CD14-positive monocyte (primary cell): Measurements from ENCODE around the gene DLGAP1. TPM values are rescaled to one million over a fixed set of nuclear protein-coding genes. Genes with fewer than 3 reads are reported as not detected.

Experiments
- DNase-seq, 3 donors: peaks; one replicate each; pipeline ENCODE4 v3.0.0-alpha.2; 2011 to 2022
- H2AFZ ChIP-seq: 2 replicates; pipeline ENCODE4 v1.6.0; 2012; ENCODE audit warnings: mild to moderate bottlenecking, low read depth, low read length, inconsistent platforms; ENCODE audit not compliant: insufficient read depth, poor library complexity, severe bottlenecking
- H3K27ac ChIP-seq, 2 donors: 1 replicate in 1 of 2; 2 replicates in 1 of 2; pipeline ENCODE4 v1.5.1; 2012 to 2013; ENCODE audit warnings: low read length in 2 of 2, control low read depth in 1 of 2, inconsistent platforms in 1 of 2, low read depth in 1 of 2, mild to moderate bottlenecking in 1 of 2
- H3K27me3 ChIP-seq, 2 donors: one replicate each; pipeline versions ENCODE4 v1.6.0 to v1.6.1; 2011 to 2013; ENCODE audit warnings: low read length in 2 of 2; ENCODE audit not compliant: control insufficient read depth in 2 of 2, insufficient read depth in 2 of 2
- H3K36me3 ChIP-seq, 2 donors: replicated peaks in 1 of 2; 1 replicate in 1 of 2; 2 replicates in 1 of 2; pipeline versions ENCODE4 v1.5.1 to v1.6.1; 2012 to 2013; ENCODE audit warnings: low read length in 2 of 2, control low read depth in 1 of 2, inconsistent platforms in 1 of 2, mild to moderate bottlenecking in 1 of 2; ENCODE audit not compliant: insufficient read depth in 2 of 2, control insufficient read depth in 1 of 2
- H3K4me1 ChIP-seq, 2 donors: 1 replicate in 1 of 2; 2 replicates in 1 of 2; pipeline versions ENCODE4 v1.5.1 to v1.6.1; 2012 to 2013; ENCODE audit warnings: low read length in 2 of 2, control low read depth in 1 of 2, inconsistent platforms in 1 of 2, mild to moderate bottlenecking in 1 of 2, moderate library complexity in 1 of 2; ENCODE audit not compliant: insufficient read depth in 2 of 2, control insufficient read depth in 1 of 2
- H3K4me2 ChIP-seq: replicated peaks from 2 replicates; pipeline ENCODE3; 2012; ENCODE audit warnings: low read length, moderate library complexity, mild to moderate bottlenecking; ENCODE audit not compliant: poor library complexity, severe bottlenecking; ENCODE audit errors: extremely low read depth
- H3K4me3 ChIP-seq, 3 experiments: fragments of 200-600 bp in 1 of 3; sonication (generic) in 1 of 3; replicated peaks in 1 of 3; 1 replicate in 2 of 3; 2 replicates in 1 of 3; pipeline ENCODE4 v1.5.1; 2011 to 2013; ENCODE audit warnings: low read length in 3 of 3, mild to moderate bottlenecking in 3 of 3, control low read depth in 2 of 3, low read depth in 2 of 3, inconsistent platforms in 1 of 3, moderate library complexity in 1 of 3
- H3K79me2 ChIP-seq: 2 replicates; pipeline ENCODE4 v1.6.0; 2012; ENCODE audit warnings: mild to moderate bottlenecking, control low read depth, inconsistent platforms, low read length, moderate library complexity; ENCODE audit not compliant: insufficient read depth
- H3K9ac ChIP-seq: 2 replicates; pipeline ENCODE4 v1.6.0; 2017; ENCODE audit warnings: low read length, mild to moderate bottlenecking; ENCODE audit not compliant: insufficient read depth, poor library complexity, severe bottlenecking
- H3K9me3 ChIP-seq, 2 donors: replicated peaks in 1 of 2; 1 replicate in 1 of 2; 2 replicates in 1 of 2; pipeline versions ENCODE4 v1.5.1 to v1.6.1; 2012 to 2013; ENCODE audit warnings: low read length in 2 of 2, control low read depth in 1 of 2; ENCODE audit not compliant: control insufficient read depth in 1 of 2, insufficient read depth in 1 of 2
- H4K20me1 ChIP-seq: 2 replicates; pipeline ENCODE4 v1.6.0; 2012; ENCODE audit warnings: mild to moderate bottlenecking, low read length, control low read depth, moderate library complexity; ENCODE audit not compliant: insufficient read depth
- H3K27ac Mint-ChIP-seq, 7 donors: one replicate each; pipeline ENCODE4 v1.8.0; 2020; ENCODE audit warnings: mild to moderate bottlenecking in 7 of 7, mixed read lengths in 7 of 7, moderate library complexity in 6 of 7, inconsistent platforms in 2 of 7
- H3K27me3 Mint-ChIP-seq, 3 donors: one replicate each; pipeline ENCODE4 v1.8.0; 2021 to 2022; ENCODE audit warnings: low read depth in 3 of 3, mild to moderate bottlenecking in 3 of 3, mixed read lengths in 3 of 3, moderate library complexity in 3 of 3, inconsistent platforms in 1 of 3
- H3K36me3 Mint-ChIP-seq, 2 donors: one replicate each; pipeline ENCODE4 v1.8.0; 2020; ENCODE audit warnings: mixed read lengths in 2 of 2, inconsistent platforms in 1 of 2, mild to moderate bottlenecking in 1 of 2
- H3K4me1 Mint-ChIP-seq: one replicate; pipeline ENCODE4 v1.8.0; 2020; ENCODE audit warnings: mild to moderate bottlenecking, mixed read lengths
- H3K4me3 Mint-ChIP-seq, 2 donors: one replicate each; pipeline ENCODE4 v1.8.0; 2020; ENCODE audit warnings: mild to moderate bottlenecking in 2 of 2, mixed read lengths in 2 of 2, moderate library complexity in 1 of 2
- H3K9me3 Mint-ChIP-seq, 7 donors: one replicate each; pipeline ENCODE4 v1.8.0; 2020 to 2022; ENCODE audit warnings: mixed read lengths in 7 of 7, mild to moderate bottlenecking in 6 of 7, moderate library complexity in 6 of 7, inconsistent platforms in 2 of 7
- WGBS: methylation state at CpG from one replicate; pipeline ENCODE4 v1.1.5; 2013; ENCODE audit warnings: missing lambda C conversion rate; ENCODE audit not compliant: insufficient coverage; 5-methylcytosine and 5-hydroxymethylcytosine counted together
- intact Hi-C, 2 donors: fragments of 100-400 bp; cut with micrococcal nuclease; formaldehyde crosslinking; loops; one replicate each; pipeline versions ENCODE4 v1.15.0 to v1.15.1; 2023
- polyA plus RNA-seq, 3 donors: library from polyadenylated mRNA; depleted of rRNA in 1 of 3; unstranded in 2 of 3; stranded (reverse) in 1 of 3; fragments of 300-500 nt in 2 of 3; fragments of >200 nt in 1 of 3; fragmentation: Illumina TruSeq in 2 of 3; gene quantifications; 1 replicate in 2 of 3; 2 replicates in 1 of 3; pipeline ENCODE4 v1.2.3, GENCODE V29; 2012 to 2021
- TF ChIP-seq, protein P1 (sequence below): fragments of 200-600 bp; IDR thresholded peaks from one replicate; pipeline ENCODE4 v1.8.0; 2022; ENCODE audit warnings: antibody characterized with exemption, mild to moderate bottlenecking

DLGAP1 gene
- polyA plus RNA-seq, 3 donors: 0.09 to 0.42 TPM; not detected in 1

DNA sequence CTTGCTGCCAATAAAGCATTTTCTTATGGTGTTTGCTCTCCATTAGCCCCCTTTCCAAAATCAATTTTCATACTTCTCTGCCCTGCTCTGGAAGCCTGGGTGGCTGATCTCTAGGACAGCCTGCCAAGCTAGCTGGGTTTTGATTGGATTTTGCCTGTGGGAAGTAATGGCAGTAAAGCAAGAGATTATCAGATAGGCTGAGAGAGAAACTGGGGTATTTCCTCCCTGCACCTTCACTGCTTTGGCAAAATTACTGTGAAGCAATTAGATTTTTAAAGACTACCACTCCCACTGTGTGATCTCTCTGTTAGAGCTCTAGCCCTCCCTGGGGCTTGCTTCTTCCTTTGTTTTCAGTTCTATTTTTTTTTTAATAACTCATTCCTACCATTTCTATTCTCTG lies 223.8 kb downstream of the DLGAP1 start:
- TF ChIP-seq, protein P1, sequence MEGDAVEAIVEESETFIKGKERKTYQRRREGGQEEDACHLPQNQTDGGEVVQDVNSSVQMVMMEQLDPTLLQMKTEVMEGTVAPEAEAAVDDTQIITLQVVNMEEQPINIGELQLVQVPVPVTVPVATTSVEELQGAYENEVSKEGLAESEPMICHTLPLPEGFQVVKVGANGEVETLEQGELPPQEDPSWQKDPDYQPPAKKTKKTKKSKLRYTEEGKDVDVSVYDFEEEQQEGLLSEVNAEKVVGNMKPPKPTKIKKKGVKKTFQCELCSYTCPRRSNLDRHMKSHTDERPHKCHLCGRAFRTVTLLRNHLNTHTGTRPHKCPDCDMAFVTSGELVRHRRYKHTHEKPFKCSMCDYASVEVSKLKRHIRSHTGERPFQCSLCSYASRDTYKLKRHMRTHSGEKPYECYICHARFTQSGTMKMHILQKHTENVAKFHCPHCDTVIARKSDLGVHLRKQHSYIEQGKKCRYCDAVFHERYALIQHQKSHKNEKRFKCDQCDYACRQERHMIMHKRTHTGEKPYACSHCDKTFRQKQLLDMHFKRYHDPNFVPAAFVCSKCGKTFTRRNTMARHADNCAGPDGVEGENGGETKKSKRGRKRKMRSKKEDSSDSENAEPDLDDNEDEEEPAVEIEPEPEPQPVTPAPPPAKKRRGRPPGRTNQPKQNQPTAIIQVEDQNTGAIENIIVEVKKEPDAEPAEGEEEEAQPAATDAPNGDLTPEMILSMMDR: no peak
- no peak for DNase-seq
- H3K36me3 Mint-ChIP-seq: no peaks in the 10 kb centered on the region
- Histone ChIP-seq H3K9ac (no peak overlapping the region), H3K4me2 (no peak overlapping the region), H3K4me1 (no peaks in the 10 kb centered on the region), H4K20me1 (no peaks in the 10 kb centered on the region), H3K79me2 (no peaks in the 10 kb centered on the region), H3K36me3 (no peaks in the 10 kb centered on the region), H3K27me3 (no peaks in the 10 kb centered on the region), H2AFZ (no peak overlapping the region), H3K27ac (no peak overlapping the region), H3K4me3 (no peak overlapping the region), H3K9me3 (no peaks in the 10 kb centered on the region)
- no peak overlapping the region for H3K4me3 Mint-ChIP-seq
- H3K4me1 Mint-ChIP-seq: no peaks in the 10 kb centered on the region
- peaks cover 0 to 3% (median 0%) of the 10 kb centered on the region in 7 donors for H3K9me3 Mint-ChIP-seq
- intact Hi-C loops: no loop called here
- no peaks in the 10 kb centered on the region for H3K27me3 Mint-ChIP-seq
- no peak overlapping the region for H3K27ac Mint-ChIP-seq

DNA sequence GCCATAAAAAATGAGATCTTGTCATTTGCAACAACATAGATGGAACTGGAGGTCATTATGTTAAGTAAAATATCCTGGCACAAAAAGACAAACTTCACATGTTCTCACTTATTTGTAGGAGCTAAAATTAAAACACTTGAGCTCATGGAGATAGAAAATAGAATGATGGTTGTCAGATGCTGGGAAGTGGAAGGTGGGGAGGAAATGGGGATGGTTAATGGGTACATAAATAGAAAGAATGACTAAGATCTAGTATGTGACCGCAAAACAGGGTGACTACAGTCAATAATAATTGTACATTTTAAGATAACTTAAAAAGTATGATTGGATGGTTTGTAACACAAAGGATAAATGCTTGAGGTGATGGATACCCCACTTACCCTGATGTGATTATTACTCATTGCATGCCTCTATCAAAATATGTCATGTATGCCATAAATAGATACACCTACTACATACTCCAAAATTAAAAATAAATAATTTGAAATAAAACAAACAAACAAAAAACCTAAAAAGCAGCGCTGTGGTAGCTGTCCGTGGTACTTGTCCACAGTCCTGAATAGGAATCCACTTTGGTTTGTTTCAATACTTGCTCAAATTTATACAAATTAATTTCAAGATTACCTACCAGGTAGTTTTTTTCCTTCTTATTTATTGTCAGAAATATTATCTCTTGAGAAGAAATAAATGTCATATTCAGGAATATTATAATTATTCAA lies 224.5 kb downstream of the DLGAP1 start:
- intact Hi-C loops: no loop called here
- no peak overlapping the region for H3K4me3 ChIP-seq
- Mint-ChIP-seq H3K36me3 (no peaks in the 10 kb centered on the region), H3K4me3 (no peak overlapping the region), H3K27ac (no peak overlapping the region), H3K4me1 (no peaks in the 10 kb centered on the region), H3K27me3 (no peaks in the 10 kb centered on the region), H3K9me3 (peaks cover 0 to 2% (median 0%) of the 10 kb centered on the region in 7 donors)
- no peaks in the 10 kb centered on the region for H3K36me3 ChIP-seq
- no peak for DNase-seq
- H3K9me3 ChIP-seq: no peaks in the 10 kb centered on the region
- no peaks in the 10 kb centered on the region for H4K20me1 ChIP-seq
- no peak overlapping the region for H3K4me2 ChIP-seq
- H3K79me2 ChIP-seq: no peaks in the 10 kb centered on the region
- no peak overlapping the region for H3K27ac ChIP-seq
- H2AFZ ChIP-seq: no peak overlapping the region
- TF ChIP-seq, protein P1: no peak
- no peaks in the 10 kb centered on the region for H3K27me3 ChIP-seq
- no peaks in the 10 kb centered on the region for H3K4me1 ChIP-seq
- no CpG with 5 or more reads among the region's 3 CpGs for WGBS
- no peak overlapping the region for H3K9ac ChIP-seq
